Measurements from ENCODE around the gene ZNF684. TPM values are rescaled to one million over a fixed set of nuclear protein-coding genes. Genes with fewer than 3 reads are reported as not detected.
A peak's percentile ranks its signal among the peaks of the same experiment; 100 is the strongest.
"Not testable (repeated sequence)": the region's sequence is repeated elsewhere in the genome, so short reads cannot be mapped to it uniquely, and the experiment has no call there.

Gene ZNF684
- total RNA-seq, 1 donor from 2014 or later, result 4.7 TPM

DNA sequence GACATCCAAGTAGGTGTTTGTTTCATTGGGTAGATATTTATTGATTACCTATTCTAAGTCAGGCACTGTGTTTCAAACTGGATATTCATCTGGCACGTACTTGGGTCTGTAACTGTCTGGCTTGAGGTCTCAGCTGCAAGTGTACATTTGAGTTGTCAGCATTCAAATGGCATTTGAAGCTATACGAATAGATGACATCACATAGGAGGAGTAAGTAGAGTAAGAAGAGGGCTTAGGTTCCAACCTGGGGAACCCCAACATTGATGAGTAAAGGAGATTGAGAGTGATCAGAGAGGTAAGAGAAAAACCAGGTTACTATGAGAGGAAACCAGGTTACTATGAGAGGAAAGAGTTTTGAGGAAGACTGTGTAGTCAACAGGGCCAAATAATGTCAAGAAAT, 30.7 kb downstream of the ZNF684 start:
- no peak overlapping the region for H3K4me3 ChIP-seq
- no peak for ATAC-seq
- intact Hi-C loops (cut with DNase I), result no loop called here
- no peaks in the 10 kb centered on the region for H3K27me3 ChIP-seq
- H3K4me1 ChIP-seq, result no peaks in the 10 kb centered on the region
- no peaks in the 10 kb centered on the region for H3K36me3 ChIP-seq
- no peak overlapping the region for H3K27ac ChIP-seq
- TF ChIP-seq, protein P1, sequence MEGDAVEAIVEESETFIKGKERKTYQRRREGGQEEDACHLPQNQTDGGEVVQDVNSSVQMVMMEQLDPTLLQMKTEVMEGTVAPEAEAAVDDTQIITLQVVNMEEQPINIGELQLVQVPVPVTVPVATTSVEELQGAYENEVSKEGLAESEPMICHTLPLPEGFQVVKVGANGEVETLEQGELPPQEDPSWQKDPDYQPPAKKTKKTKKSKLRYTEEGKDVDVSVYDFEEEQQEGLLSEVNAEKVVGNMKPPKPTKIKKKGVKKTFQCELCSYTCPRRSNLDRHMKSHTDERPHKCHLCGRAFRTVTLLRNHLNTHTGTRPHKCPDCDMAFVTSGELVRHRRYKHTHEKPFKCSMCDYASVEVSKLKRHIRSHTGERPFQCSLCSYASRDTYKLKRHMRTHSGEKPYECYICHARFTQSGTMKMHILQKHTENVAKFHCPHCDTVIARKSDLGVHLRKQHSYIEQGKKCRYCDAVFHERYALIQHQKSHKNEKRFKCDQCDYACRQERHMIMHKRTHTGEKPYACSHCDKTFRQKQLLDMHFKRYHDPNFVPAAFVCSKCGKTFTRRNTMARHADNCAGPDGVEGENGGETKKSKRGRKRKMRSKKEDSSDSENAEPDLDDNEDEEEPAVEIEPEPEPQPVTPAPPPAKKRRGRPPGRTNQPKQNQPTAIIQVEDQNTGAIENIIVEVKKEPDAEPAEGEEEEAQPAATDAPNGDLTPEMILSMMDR (IDR thresholded peaks at IDR 0.05), result no peak
- H3K9me3 ChIP-seq, result no peaks in the 10 kb centered on the region
- DNase-seq, result no peak

DNA sequence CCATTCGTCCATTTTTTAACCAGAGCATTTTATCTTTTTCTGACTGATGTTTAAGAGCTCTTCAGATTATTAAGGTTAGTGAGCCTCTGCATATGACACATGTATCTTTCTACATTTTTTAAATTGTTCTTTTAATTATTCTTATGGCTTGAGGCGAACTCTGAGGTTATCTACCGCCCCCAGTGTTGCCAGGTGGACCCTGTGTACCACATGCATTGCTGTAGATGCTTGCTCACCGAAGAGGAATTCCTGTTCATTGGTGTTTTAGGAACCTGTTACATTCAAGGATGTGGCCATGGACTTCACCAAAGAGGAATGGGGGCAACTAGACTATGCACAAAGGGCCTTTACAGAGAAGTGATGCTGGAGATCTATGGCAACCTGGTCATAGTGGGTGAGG, 31.8 kb downstream of the ZNF684 start:
- H3K27ac ChIP-seq, result no peak overlapping the region
- H3K36me3 ChIP-seq, result no peaks in the 10 kb centered on the region
- H3K9me3 ChIP-seq, result no peaks in the 10 kb centered on the region
- intact Hi-C loops (cut with DNase I), result no loop called here
- ATAC-seq (no peak), DNase-seq (no peak)
- TF ChIP-seq, protein P1 (IDR thresholded peaks at IDR 0.05), result no peak
- H3K4me3 ChIP-seq, result no peak overlapping the region
- no peaks in the 10 kb centered on the region for H3K4me1 ChIP-seq
- no peaks in the 10 kb centered on the region for H3K27me3 ChIP-seq

DNA sequence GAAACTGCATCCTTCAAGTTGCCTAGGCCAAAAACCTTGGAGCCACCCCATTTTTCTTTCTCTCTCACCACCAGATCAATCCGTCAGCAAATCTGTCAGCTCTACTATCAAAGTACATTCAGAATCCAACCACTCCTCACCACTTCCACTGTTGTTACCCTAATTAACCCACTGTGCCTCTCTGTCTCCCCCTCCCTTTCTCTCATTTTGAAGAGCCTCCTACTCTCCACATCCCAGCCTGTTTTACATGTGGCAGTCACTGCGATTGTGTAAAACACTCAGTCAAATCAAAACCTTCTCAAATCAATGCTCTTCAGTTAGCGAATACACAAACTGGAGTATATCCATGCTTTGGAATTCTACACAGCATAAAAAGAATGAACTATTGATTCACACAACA, 33.1 kb downstream of the ZNF684 start:
- TF ChIP-seq, protein P1 (IDR thresholded peaks at IDR 0.05), result no peak
- no peaks in the 10 kb centered on the region for H3K4me1 ChIP-seq
- H3K9me3 ChIP-seq, result no peaks in the 10 kb centered on the region
- DNase-seq (no peak), ATAC-seq (no peak)
- no peaks in the 10 kb centered on the region for H3K27me3 ChIP-seq
- no peak overlapping the region for H3K4me3 ChIP-seq
- H3K27ac ChIP-seq, result no peak overlapping the region
- intact Hi-C loops (cut with DNase I), result no loop called here
- H3K36me3 ChIP-seq, result no peaks in the 10 kb centered on the region

DNA sequence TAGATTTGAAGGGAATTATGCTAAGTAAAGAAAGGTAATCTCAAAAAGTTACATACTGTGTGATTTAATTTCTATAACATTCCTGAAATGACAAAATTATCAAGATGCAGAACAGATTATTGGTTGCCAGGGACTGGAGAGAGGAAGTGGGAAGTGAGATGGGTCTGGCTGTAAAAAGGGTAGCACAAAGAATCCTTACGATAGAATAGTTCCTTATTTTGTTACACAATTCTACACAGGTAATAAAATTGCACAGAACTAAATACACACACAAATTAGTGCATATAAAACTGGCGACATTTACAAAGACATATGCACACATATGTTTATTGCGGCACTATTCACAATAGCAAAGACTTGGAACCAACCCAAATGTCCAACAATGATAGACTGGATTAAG, 33.5 kb downstream of the ZNF684 start:
- TF ChIP-seq, protein P1 (IDR thresholded peaks at IDR 0.05), result no peak
- H3K4me3 ChIP-seq, result no peak overlapping the region
- ATAC-seq (no peak), DNase-seq (no peak)
- no peaks in the 10 kb centered on the region for H3K36me3 ChIP-seq
- intact Hi-C loops (cut with DNase I), result no loop called here
- no peaks in the 10 kb centered on the region for H3K4me1 ChIP-seq
- no peak overlapping the region for H3K27ac ChIP-seq
- no peaks in the 10 kb centered on the region for H3K9me3 ChIP-seq
- H3K27me3 ChIP-seq, result no peaks in the 10 kb centered on the region

DNA sequence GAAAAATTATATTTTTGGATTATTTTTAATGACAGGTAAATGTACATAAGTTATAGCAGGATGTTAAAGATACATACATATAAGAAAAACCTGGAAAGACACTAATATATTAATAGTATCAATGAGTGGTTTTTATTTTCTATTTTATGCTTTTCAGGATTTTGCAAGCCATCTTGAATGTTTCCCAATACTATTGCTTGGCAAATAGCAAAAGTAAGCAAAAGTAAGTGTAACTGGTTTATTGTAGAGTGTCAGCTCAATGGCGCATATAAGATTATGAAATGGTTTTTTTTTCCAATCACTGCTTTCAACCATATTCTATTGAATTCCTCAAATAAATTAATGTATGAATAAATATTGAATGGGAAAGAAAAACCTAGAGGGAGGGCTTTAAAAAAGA, 36.4 kb downstream of the ZNF684 start:
- H3K9me3 ChIP-seq, result no peaks in the 10 kb centered on the region
- no peak for ATAC-seq
- intact Hi-C loops (cut with DNase I), result no loop called here

DNA sequence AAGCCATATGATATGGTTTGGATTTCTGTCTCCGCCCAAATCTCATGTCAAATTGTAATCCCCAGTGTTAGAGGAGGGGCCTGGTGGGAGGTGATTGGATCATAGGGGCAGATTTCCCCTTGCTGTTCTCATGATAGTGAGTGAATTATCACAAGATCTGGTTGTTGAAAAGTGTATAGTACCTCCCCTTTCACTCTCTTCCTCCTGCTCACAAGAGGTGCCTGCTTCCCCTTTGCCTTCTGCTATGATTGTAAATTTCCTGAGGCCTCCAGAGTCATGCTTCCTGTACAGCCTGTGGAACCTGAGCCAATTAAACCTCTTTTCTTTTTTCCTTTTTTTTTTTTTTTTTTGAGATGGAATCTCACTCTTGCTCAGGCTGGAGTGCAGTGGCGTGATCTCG, 43.4 kb downstream of the ZNF684 start:
- H3K4me3 ChIP-seq; H3K27me3 ChIP-seq; H3K27ac ChIP-seq; DNase-seq; H3K9me3 ChIP-seq; H3K4me1 ChIP-seq; intact Hi-C loops (cut with DNase I); H3K36me3 ChIP-seq: not testable (repeated sequence)
- peak; percentile 72 for ATAC-seq

More for the DNA sequence above, 36.4 kb downstream of the ZNF684 start:
- TF ChIP-seq, protein P1 (IDR thresholded peaks at IDR 0.05), result no peak
- H3K27me3 ChIP-seq, result no peaks in the 10 kb centered on the region
- H3K4me3 ChIP-seq, result no peak overlapping the region
- no peaks in the 10 kb centered on the region for H3K4me1 ChIP-seq
- no peak overlapping the region for H3K27ac ChIP-seq
- DNase-seq, result no peak
- no peaks in the 10 kb centered on the region for H3K36me3 ChIP-seq
